Lung (tissue), 13 donors: ENCODE data around the gene C2orf66. TPM values are rescaled to one million over a fixed set of nuclear protein-coding genes. Genes with fewer than 3 reads are reported as not detected.
A peak's percentile ranks its signal among the peaks of the same experiment; 100 is the strongest.

Experiments
- ATAC-seq: fragments of 200-7000 bp; cut with Tn5 transposase; one replicate; pipeline ENCODE4 v1.9.1; 2020; ENCODE audit warnings: moderate number of reproducible peaks; ENCODE audit not compliant: insufficient read depth, low FRiP score
- DNase-seq, 3 donors: peaks; one replicate each; pipeline ENCODE4 v3.0.0-alpha.2; 2013 to 2017
- H3K27ac ChIP-seq, 2 donors: one replicate each; pipeline ENCODE4 v1.5.1; 2013; ENCODE audit warnings: mild to moderate bottlenecking in 2 of 2, moderate library complexity in 2 of 2, control low read depth in 1 of 2, inconsistent platforms in 1 of 2, low read depth in 1 of 2, low read length in 1 of 2
- H3K27me3 ChIP-seq, 3 donors: one replicate each; pipeline ENCODE4 v1.5.1; 2013; ENCODE audit warnings: low read length in 2 of 3; ENCODE audit not compliant: control insufficient read depth in 3 of 3, insufficient read depth in 3 of 3
- H3K36me3 ChIP-seq, 4 donors: one replicate each; pipeline ENCODE4 v1.5.1; 2013; ENCODE audit warnings: low read length in 4 of 4, mild to moderate bottlenecking in 1 of 4, moderate library complexity in 1 of 4; ENCODE audit not compliant: control insufficient read depth in 4 of 4, insufficient read depth in 4 of 4
- H3K4me1 ChIP-seq, 5 donors: one replicate each; pipeline ENCODE4 v1.5.1; 2013; ENCODE audit warnings: low read length in 5 of 5, mild to moderate bottlenecking in 2 of 5, moderate library complexity in 1 of 5; ENCODE audit not compliant: control insufficient read depth in 5 of 5, insufficient read depth in 5 of 5
- H3K4me3 ChIP-seq: one replicate; pipeline ENCODE4 v1.5.1; 2013; ENCODE audit warnings: mild to moderate bottlenecking, control low read depth, moderate library complexity
- H3K9ac ChIP-seq, 2 donors: one replicate each; pipeline ENCODE4 v1.5.1; 2013; ENCODE audit warnings: low read length in 2 of 2, control low read depth in 1 of 2; ENCODE audit not compliant: insufficient read depth in 1 of 2
- H3K9me3 ChIP-seq, 4 donors: one replicate each; pipeline ENCODE4 v1.5.1; 2013; ENCODE audit warnings: low read length in 3 of 4, mild to moderate bottlenecking in 1 of 4, moderate library complexity in 1 of 4; ENCODE audit not compliant: control insufficient read depth in 4 of 4, insufficient read depth in 3 of 4
- WGBS, 2 donors: extraction: QIAGEN DNeasy Blood & Tissue Kit; methylation state at CpG; one replicate each; pipeline ENCODE4 v1.1.7; 2013; 5-methylcytosine and 5-hydroxymethylcytosine counted together
- polyA plus RNA-seq, 2 donors: library from polyadenylated mRNA; stranded (reverse); fragments of 200-250 nt; gene quantifications; one replicate each; pipeline ENCODE4 v1.2.1, GENCODE V29; 2013
- small RNA-seq: library from RNA; depleted of rRNA; stranded (forward); fragments of <200 nt; gene quantifications from one replicate; pipeline ENCODE3, GENCODE V24; 2014; ENCODE audit warnings: low replicate concordance
- total RNA-seq, 2 donors: library from RNA; depleted of rRNA in 1 of 2; stranded (reverse); fragments of >200 nt in 1 of 2; gene quantifications; one replicate each; pipeline ENCODE4 v1.2.1, GENCODE V29; 2014 to 2021
- TF ChIP-seq, protein P1 (sequence below): IDR thresholded peaks from 2 replicates; pipeline ENCODE4 v1.5.1; 2012; ENCODE audit warnings: mild to moderate bottlenecking; ENCODE audit errors: control extremely low read depth, extremely low read depth
- donor health status: control.
- donor health status: control.
- donor health status: Bipolar disorder and iron deficiency.
- donor health status: healthy.
- donor health status: DM: yes; HTN: yes; CAD: no.

Gene C2orf66
- total and polyA plus RNA-seq, 4 donors, result 0.02 to 0.18 TPM; not detected in 2

DNA sequence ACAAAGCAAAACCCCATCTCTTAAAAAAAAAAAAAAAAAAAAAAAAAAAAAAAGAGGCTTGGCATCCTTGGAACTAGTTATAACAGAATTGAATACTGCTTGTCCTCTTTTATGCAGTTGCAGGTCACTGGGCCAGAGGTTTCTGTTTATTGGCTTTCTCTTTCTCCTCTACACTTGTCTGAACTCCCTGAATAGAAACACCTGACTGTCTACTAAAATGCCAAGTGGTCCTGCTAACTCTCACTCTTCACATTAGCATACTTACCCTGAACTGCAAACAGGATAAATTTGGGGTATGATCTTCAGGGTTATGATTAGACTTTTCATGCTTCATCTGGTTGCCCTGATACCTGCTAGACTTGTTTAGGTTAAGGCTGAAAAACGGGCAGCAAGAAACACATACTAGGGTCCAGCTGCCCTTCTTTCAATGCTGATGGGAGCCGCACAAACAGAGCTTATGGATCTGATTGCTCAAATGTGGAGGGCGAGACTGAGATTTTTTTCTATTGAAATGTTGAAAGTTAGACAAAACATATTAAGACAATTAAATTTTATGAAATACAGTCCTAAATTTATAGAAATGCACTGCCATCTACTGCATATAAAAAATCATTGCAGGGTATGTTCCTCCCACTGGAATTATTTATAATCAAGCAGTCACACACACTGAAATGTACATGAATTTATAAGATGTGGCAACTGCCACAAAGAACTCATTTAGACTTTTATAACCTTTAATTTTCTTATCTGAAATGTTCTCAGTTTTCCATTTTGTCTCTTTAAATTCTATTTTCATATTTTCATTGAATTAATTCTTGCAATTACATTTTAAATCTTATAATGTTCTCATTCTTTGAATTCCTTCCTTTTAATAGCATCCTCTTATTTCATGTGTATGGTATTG, 50.4 kb downstream of the C2orf66 start:
- TF ChIP-seq, protein P1, sequence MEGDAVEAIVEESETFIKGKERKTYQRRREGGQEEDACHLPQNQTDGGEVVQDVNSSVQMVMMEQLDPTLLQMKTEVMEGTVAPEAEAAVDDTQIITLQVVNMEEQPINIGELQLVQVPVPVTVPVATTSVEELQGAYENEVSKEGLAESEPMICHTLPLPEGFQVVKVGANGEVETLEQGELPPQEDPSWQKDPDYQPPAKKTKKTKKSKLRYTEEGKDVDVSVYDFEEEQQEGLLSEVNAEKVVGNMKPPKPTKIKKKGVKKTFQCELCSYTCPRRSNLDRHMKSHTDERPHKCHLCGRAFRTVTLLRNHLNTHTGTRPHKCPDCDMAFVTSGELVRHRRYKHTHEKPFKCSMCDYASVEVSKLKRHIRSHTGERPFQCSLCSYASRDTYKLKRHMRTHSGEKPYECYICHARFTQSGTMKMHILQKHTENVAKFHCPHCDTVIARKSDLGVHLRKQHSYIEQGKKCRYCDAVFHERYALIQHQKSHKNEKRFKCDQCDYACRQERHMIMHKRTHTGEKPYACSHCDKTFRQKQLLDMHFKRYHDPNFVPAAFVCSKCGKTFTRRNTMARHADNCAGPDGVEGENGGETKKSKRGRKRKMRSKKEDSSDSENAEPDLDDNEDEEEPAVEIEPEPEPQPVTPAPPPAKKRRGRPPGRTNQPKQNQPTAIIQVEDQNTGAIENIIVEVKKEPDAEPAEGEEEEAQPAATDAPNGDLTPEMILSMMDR, result no peak
- H3K4me3 ChIP-seq, result no peak overlapping the region
- H3K9ac ChIP-seq, result no peak overlapping the region
- H3K4me1 ChIP-seq, result no peaks in the 10 kb centered on the region
- H3K27ac ChIP-seq, result no peak overlapping the region
- WGBS, 2 donors, result 77 to 86% methylated on average over 3 of the region's 3 CpGs
- H3K27me3 ChIP-seq, result no peaks in the 10 kb centered on the region
- DNase-seq, result peak in 2 of 3 donors; percentile 45 to 53
- peaks cover 0 to 12% (median 3%) of the 10 kb centered on the region in 4 donors for H3K36me3 ChIP-seq
- no peaks in the 10 kb centered on the region for H3K9me3 ChIP-seq
- ATAC-seq, result no peak

Small RNA genes within 50 kb of the gene (small RNA-seq; reads per million reads assigned to genes)
- not detected for gene AC012486.1

Other genes with a start within 250 kb of the C2orf66 start
- gene HECW2, start 215.8 kb downstream of the C2orf66 start, total RNA-seq, result 10 to 100 TPM; 34.2 to 90.0 TPM
- gene HECW2, start 215.8 kb downstream of the C2orf66 start, polyA plus RNA-seq, result 1 to 10 TPM; 3.7 to 6.1 TPM
- 1 to 10 TPM in 1 of 2 donors, under 1 TPM in 1; 0.95 to 7.1 TPM for gene CCDC150, start 169.6 kb downstream of the C2orf66 start, total RNA-seq
- under 1 TPM; 0.31 to 0.91 TPM for gene CCDC150, start 169.6 kb downstream of the C2orf66 start, polyA plus RNA-seq
- gene GTF3C3, start 9.7 kb downstream of the C2orf66 start, total RNA-seq, result 10 to 100 TPM; 25.7 to 71.7 TPM
- 10 to 100 TPM; 10.7 to 11.4 TPM for gene GTF3C3, start 9.7 kb downstream of the C2orf66 start, polyA plus RNA-seq
- 10 to 100 TPM; 11.5 to 34.1 TPM for gene PGAP1, start 117.4 kb upstream of the C2orf66 start, total RNA-seq
- 1 to 10 TPM; 1.4 to 2.6 TPM for gene PGAP1, start 117.4 kb upstream of the C2orf66 start, polyA plus RNA-seq